ENCODE results near the gene PARD3B. TPM values are rescaled to one million over a fixed set of nuclear protein-coding genes. Genes with fewer than 3 reads are reported as not detected.

Gene PARD3B
- total RNA-seq, 2 donors from 2014 or later = 15.0 to 17.8 TPM

DNA sequence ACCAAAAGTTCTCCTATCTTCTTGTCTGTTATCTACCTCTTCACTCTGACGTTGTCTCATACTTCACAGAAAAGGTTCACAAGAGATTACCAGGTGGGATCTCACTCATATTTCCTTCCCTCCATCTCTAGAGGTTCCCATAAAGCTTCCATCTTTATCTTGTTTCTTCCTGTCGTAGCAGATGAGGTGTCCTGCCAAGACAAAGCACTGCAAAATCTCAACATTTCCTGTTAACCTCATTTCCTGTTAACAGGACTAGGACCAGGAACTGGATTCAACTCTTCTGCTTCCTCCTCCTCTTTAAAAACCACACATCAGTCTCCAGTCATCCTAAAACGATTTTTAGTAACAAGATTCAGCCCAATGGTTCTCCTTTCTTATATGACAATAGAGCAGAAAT is 624.2 kb downstream of the PARD3B start:
- no peak overlapping the region for H3K4me3 ChIP-seq
- H3K36me3 ChIP-seq (replicated peaks in 1 of 2; ENCODE audit: insufficient read depth in 1 of 2, low read depth in 2 of 2) = no peaks in the 10 kb centered on the region
- no peak overlapping the region for H3K27ac ChIP-seq
- TF ChIP-seq POLR2A (IDR thresholded peaks at IDR 0.05) = no peak
- TF ChIP-seq, protein P1, sequence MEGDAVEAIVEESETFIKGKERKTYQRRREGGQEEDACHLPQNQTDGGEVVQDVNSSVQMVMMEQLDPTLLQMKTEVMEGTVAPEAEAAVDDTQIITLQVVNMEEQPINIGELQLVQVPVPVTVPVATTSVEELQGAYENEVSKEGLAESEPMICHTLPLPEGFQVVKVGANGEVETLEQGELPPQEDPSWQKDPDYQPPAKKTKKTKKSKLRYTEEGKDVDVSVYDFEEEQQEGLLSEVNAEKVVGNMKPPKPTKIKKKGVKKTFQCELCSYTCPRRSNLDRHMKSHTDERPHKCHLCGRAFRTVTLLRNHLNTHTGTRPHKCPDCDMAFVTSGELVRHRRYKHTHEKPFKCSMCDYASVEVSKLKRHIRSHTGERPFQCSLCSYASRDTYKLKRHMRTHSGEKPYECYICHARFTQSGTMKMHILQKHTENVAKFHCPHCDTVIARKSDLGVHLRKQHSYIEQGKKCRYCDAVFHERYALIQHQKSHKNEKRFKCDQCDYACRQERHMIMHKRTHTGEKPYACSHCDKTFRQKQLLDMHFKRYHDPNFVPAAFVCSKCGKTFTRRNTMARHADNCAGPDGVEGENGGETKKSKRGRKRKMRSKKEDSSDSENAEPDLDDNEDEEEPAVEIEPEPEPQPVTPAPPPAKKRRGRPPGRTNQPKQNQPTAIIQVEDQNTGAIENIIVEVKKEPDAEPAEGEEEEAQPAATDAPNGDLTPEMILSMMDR (IDR thresholded peaks at IDR 0.05) = no peak
- 69 to 71% methylated on average over 3 of the region's 3 CpGs for WGBS, 2 donors
- H3K9me3 ChIP-seq = no peaks in the 10 kb centered on the region
- DNase-seq (no peak), ATAC-seq (no peak)
- H3K4me1 ChIP-seq = no peaks in the 10 kb centered on the region
- H3K27me3 ChIP-seq = no peaks in the 10 kb centered on the region
- intact Hi-C loops (cut with DNase I) = no loop called here

- TF ChIP-seq, protein P1 (IDR thresholded peaks at IDR 0.05) = no peak
- no peak for TF ChIP-seq POLR2A (IDR thresholded peaks at IDR 0.05)
- ATAC-seq (no peak), DNase-seq (no peak)
- no peaks in the 10 kb centered on the region for H3K36me3 ChIP-seq (replicated peaks in 1 of 2; ENCODE audit: insufficient read depth in 1 of 2, low read depth in 2 of 2)
- H3K9me3 ChIP-seq = no peaks in the 10 kb centered on the region
- H3K4me3 ChIP-seq = no peak overlapping the region
- no peaks in the 10 kb centered on the region for H3K27me3 ChIP-seq
- no peak overlapping the region for H3K27ac ChIP-seq
- H3K4me1 ChIP-seq = no peaks in the 10 kb centered on the region
- intact Hi-C loops (cut with DNase I) = no loop called here
- WGBS, 2 donors = 82 to 92% methylated on average over 12 of the region's 12 CpGs
Observed at GRCh38 chr2:205170399-205170798, 625.1 kb downstream of the PARD3B start.

DNA sequence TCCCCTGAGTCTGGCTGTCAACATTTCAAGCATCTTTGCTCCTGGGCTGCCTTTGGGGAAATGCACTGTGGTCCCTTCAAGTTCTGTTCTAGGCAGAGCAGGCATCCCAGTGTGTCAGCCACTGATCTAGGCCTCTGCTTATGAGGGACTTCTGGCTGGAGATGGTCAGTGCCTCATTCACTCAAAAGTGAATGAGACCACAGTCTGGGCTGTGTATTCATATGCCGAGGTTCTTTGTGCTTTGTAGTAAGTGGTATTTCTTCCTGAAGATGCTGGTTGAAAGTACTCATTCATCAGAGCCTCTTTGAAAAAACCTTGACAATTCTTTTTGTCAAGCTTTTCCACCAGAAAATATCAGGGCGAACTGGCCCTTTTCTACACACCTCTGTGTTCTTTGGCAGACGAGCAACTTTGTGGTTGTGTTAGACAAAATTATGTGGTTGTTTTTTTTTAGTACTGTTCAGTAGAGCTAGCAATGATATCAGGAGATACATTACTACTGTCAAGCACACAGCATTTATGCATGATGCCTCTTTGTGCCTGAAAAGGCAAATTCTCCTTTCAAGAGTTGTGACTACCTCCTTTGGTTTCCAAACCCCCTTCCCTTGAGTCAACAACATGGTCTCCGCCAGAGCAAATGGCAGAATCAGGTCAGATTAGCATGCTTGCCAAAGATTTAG is 626.1 kb downstream of the PARD3B start:
- no peaks in the 10 kb centered on the region for H3K9me3 ChIP-seq
- DNase-seq (no peak), ATAC-seq (no peak)
- no peaks in the 10 kb centered on the region for H3K4me1 ChIP-seq
- 89 to 92% methylated on average over 4 of the region's 4 CpGs for WGBS, 2 donors
- no peak overlapping the region for H3K4me3 ChIP-seq
- H3K27ac ChIP-seq = no peak overlapping the region
- no peaks in the 10 kb centered on the region for H3K36me3 ChIP-seq (replicated peaks in 1 of 2; ENCODE audit: insufficient read depth in 1 of 2, low read depth in 2 of 2)
- intact Hi-C loops (cut with DNase I) = no loop called here
- TF ChIP-seq POLR2A (IDR thresholded peaks at IDR 0.05) = no peak
- TF ChIP-seq, protein P1 (IDR thresholded peaks at IDR 0.05) = no peak
- H3K27me3 ChIP-seq = no peaks in the 10 kb centered on the region

DNA sequence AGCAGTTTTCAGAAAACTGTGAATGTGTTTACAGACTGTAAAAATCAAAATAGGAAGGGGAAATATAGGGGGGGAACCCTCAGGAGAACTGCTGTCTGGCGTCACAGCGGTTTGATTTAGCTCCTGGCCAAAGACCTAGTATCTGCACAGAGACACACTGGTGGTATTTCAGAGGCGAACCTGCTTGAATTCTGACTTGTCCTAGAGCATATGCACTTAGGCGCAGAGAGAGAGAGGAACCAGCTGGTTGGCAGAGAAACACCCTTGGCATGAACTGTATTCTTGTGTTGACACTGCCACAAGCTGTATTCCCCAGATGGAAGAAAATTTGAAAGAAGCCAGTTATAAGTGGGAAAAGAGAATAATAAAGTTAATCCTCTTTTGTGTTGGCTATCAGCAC is 630.6 kb downstream of the PARD3B start:
- Histone ChIP-seq H3K4me3 (no peak overlapping the region), H3K9me3 (no peaks in the 10 kb centered on the region), H3K27me3 (no peaks in the 10 kb centered on the region), H3K36me3 (replicated peaks in 1 of 2; ENCODE audit: insufficient read depth in 1 of 2, low read depth in 2 of 2) (no peaks in the 10 kb centered on the region), H3K4me1 (no peaks in the 10 kb centered on the region), H3K27ac (no peak overlapping the region)
- ATAC-seq = no peak
- DNase-seq = peak; percentile 14 to 44 (median 32)
- 58 to 68% methylated on average over 4 of the region's 4 CpGs for WGBS, 2 donors
- TF ChIP-seq POLR2A (IDR thresholded peaks at IDR 0.05) = no peak
- TF ChIP-seq, protein P1 (IDR thresholded peaks at IDR 0.05) = no peak
- intact Hi-C loops (cut with DNase I) = no loop called here

DNA sequence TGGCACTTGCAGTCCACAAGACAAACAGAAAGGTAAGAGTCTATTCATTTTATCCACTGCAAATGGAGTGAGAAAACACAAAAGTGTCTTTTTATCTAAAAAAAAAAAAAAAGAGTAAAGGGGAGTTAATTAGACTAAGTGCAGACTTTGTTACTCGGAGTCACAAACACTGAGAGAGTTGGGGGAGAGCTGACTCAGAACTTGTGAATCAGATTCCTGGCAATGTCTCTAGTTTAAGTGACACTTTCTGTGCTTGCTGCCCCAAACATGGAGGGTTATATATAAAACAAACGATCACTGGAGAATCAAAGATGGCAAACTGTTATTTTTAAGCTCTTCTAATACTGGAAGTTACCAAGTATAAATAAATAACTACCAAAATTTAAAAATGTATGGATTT is 631.3 kb downstream of the PARD3B start:
- ATAC-seq (no peak), DNase-seq (no peak)
- no peaks in the 10 kb centered on the region for H3K36me3 ChIP-seq (replicated peaks in 1 of 2; ENCODE audit: insufficient read depth in 1 of 2, low read depth in 2 of 2)
- no peak for TF ChIP-seq POLR2A (IDR thresholded peaks at IDR 0.05)
- TF ChIP-seq, protein P1 (IDR thresholded peaks at IDR 0.05) = no peak
- WGBS, 2 donors = 90% methylated on average over 2 of the region's 2 CpGs
- H3K27me3 ChIP-seq = no peaks in the 10 kb centered on the region
- no peaks in the 10 kb centered on the region for H3K4me1 ChIP-seq
- intact Hi-C loops (cut with DNase I) = no loop called here
- H3K4me3 ChIP-seq = no peak overlapping the region
- no peaks in the 10 kb centered on the region for H3K9me3 ChIP-seq
- no peak overlapping the region for H3K27ac ChIP-seq
